ENCODE measurements around the gene PRKN. TPM values are rescaled to one million over a fixed set of nuclear protein-coding genes. Genes with fewer than 3 reads are reported as not detected.

Gene PRKN
- total RNA-seq, 1 experiment from 2014 or later: 0.34 TPM

DNA sequence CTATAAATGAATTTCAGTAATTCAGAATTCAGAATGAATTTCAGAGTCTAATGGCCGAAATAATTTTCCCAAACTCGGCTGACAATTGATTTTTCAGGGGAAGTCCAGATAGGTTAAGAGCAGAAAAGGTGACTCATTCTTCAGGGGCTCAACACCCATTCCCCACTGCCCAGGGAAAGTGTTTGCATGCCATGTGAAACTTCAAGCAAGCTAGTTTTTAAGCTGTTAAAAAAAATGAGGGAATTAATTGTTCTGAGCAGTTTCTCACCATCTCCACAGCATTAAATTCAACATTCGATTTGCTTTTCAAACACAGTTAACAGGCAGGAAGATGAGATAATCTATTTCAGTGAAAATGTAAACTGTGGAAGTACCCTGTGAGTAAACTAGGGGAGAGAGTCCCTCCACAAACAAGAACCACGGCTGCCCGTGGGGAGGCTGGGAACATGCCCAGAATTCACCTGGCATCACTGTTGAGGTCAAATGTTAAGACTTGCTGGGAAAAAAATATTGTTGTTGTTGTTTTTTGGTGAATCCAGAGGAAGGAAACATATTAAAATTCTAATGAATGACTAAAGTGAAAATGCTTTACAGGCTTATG, 803.0 kb downstream of the PRKN start:
- H3K9me3 Mint-ChIP-seq (ENCODE audit: unreplicated experiment): no peaks in the 10 kb centered on the region
- intact Hi-C loops (cut with micrococcal nuclease; ENCODE audit: unreplicated experiment): loop anchor here (10.0 kb wide), 1 partner anchor 530 kb away; no protein-coding TSS in a partner anchor

DNA sequence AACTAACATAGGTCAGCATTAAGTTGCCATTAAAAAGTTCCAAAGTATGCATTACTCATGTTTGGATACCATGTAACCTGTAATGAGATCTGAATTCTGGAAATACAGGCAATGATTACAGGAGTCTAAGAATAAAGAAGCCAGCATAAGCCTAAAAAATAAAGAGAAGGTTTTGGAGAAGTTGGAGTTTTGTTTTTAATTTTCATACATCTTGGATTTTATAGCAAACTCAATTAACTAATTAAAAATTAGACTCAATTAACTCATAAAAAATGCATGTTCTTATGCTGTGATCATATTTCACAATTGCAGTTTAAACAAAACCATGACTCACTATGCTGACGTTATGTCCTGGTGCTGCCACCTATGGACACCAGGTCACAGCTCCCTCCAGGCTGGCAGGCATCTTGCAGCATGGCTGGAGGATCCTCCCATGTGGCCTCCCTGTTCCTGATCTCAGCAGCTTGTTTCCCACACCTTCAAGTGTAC, 804.9 kb downstream of the PRKN start:
- Histone ChIP-seq H3K36me3 (ENCODE audit: control insufficient read depth, insufficient read depth, low read length) (no peaks in the 10 kb centered on the region), H3K27me3 (replicated peaks; ENCODE audit: control insufficient read depth, insufficient read depth, low read length) (no peaks in the 10 kb centered on the region), H3K4me3 (ENCODE audit: low read depth, low read length) (no peak overlapping the region), H3K4me1 (no peaks in the 10 kb centered on the region), H3K9me3 (no peaks in the 10 kb centered on the region)
- ChIA-PET CTCF (interaction anchor here (0.6 kb wide), 1 partner anchor 1076 kb away, joined by 3 read pairs; no protein-coding TSS in a partner anchor), POLR2A (no interaction called here)
- no peak overlapping the region for H3K27ac Mint-ChIP-seq (ENCODE audit: unreplicated experiment)
- no peaks in the 10 kb centered on the region for H3K4me1 Mint-ChIP-seq (ENCODE audit: low read depth, unreplicated experiment)
- TF ChIP-seq, protein P1, sequence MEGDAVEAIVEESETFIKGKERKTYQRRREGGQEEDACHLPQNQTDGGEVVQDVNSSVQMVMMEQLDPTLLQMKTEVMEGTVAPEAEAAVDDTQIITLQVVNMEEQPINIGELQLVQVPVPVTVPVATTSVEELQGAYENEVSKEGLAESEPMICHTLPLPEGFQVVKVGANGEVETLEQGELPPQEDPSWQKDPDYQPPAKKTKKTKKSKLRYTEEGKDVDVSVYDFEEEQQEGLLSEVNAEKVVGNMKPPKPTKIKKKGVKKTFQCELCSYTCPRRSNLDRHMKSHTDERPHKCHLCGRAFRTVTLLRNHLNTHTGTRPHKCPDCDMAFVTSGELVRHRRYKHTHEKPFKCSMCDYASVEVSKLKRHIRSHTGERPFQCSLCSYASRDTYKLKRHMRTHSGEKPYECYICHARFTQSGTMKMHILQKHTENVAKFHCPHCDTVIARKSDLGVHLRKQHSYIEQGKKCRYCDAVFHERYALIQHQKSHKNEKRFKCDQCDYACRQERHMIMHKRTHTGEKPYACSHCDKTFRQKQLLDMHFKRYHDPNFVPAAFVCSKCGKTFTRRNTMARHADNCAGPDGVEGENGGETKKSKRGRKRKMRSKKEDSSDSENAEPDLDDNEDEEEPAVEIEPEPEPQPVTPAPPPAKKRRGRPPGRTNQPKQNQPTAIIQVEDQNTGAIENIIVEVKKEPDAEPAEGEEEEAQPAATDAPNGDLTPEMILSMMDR (IDR thresholded peaks at IDR 0.05; ENCODE audit: insufficient read depth in 1 of 2, low read depth in 1 of 2, low read length in 1 of 2, severe bottlenecking in 1 of 2, unreplicated experiment in 1 of 2): peak in 1 of 2 experiments; percentile 38
- no peaks in the 10 kb centered on the region for H3K36me3 Mint-ChIP-seq (ENCODE audit: insufficient read depth, unreplicated experiment)
- no peak overlapping the region for H3K4me3 Mint-ChIP-seq (ENCODE audit: unreplicated experiment)
- no TSS peak for BruUV-seq (replicated peaks)
- DNase-seq: peak; percentile 54 to 57
- no peaks in the 10 kb centered on the region for H3K27me3 Mint-ChIP-seq (ENCODE audit: insufficient read depth, unreplicated experiment)
- intact Hi-C loops (cut with micrococcal nuclease; ENCODE audit: unreplicated experiment): loop anchor here (1.0 to 10.0 kb wide), 2 partner anchors 173 to 528 kb away; no protein-coding TSS in a partner anchor
- H3K9me3 Mint-ChIP-seq (ENCODE audit: unreplicated experiment): no peaks in the 10 kb centered on the region

More for the DNA sequence above, 803.0 kb downstream of the PRKN start:
- TF ChIP-seq, protein P1 (IDR thresholded peaks at IDR 0.05; ENCODE audit: insufficient read depth in 1 of 2, low read depth in 1 of 2, low read length in 1 of 2, severe bottlenecking in 1 of 2, unreplicated experiment in 1 of 2): no peak
- no peaks in the 10 kb centered on the region for H3K4me1 ChIP-seq
- no peak for DNase-seq
- H3K9me3 ChIP-seq: no peaks in the 10 kb centered on the region
- no peak overlapping the region for H3K4me3 ChIP-seq (ENCODE audit: low read depth, low read length)
- H3K36me3 ChIP-seq (ENCODE audit: control insufficient read depth, insufficient read depth, low read length): no peaks in the 10 kb centered on the region
- no peaks in the 10 kb centered on the region for H3K27me3 ChIP-seq (replicated peaks; ENCODE audit: control insufficient read depth, insufficient read depth, low read length)
- H3K4me3 Mint-ChIP-seq (ENCODE audit: unreplicated experiment): no peak overlapping the region
- H3K36me3 Mint-ChIP-seq (ENCODE audit: insufficient read depth, unreplicated experiment): no peaks in the 10 kb centered on the region
- no TSS peak for BruUV-seq (replicated peaks)
- no peak overlapping the region for H3K27ac Mint-ChIP-seq (ENCODE audit: unreplicated experiment)
- H3K4me1 Mint-ChIP-seq (ENCODE audit: low read depth, unreplicated experiment): no peaks in the 10 kb centered on the region
- no peaks in the 10 kb centered on the region for H3K27me3 Mint-ChIP-seq (ENCODE audit: insufficient read depth, unreplicated experiment)
- ChIA-PET POLR2A (no interaction called here), CTCF (no interaction called here)

DNA sequence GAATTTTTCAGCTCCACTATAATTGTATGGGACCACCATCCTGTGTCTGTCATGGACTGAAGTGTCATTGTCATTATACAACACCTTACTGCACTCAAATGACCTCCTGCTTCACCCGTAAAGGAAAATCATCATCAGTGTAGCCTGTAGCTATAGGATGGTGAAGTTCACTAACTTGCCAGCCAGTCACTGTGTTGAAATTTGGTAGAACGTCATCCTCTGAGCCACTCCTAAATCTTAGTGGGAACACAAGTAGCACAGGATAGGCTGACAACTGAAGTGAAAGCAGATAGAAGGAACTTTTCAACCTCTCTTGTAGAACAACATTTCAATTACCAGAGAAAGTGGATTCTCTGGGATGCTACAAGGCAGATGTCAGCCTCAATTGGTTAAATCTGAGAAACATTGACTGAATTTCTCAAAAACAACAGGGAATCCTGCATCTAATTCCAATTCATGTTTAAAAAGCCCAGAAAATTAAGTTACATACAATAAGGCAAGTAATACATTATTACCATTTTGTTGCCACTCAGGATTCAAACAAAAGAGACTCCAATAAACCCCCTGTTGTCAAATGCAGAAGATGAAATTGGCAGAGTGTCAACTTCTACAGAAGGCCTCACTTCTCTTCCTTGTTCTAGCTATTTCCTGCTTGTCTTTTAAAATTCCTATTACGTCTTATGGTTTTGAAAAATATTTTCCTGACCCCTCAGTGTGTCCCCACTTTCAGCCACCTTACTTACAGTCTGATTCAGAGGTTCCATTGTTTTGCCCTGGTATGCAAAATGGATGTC, 805.8 kb downstream of the PRKN start:
- H3K4me1 ChIP-seq: no peaks in the 10 kb centered on the region
- no peaks in the 10 kb centered on the region for H3K36me3 ChIP-seq (ENCODE audit: control insufficient read depth, insufficient read depth, low read length)
- no peak for DNase-seq
- no peak overlapping the region for H3K27ac Mint-ChIP-seq (ENCODE audit: unreplicated experiment)
- H3K27me3 Mint-ChIP-seq (ENCODE audit: insufficient read depth, unreplicated experiment): no peaks in the 10 kb centered on the region
- BruUV-seq (replicated peaks): no TSS peak
- H3K9me3 ChIP-seq: no peaks in the 10 kb centered on the region
- intact Hi-C loops (cut with micrococcal nuclease; ENCODE audit: unreplicated experiment): loop anchor here (1.0 to 10.0 kb wide), 2 partner anchors 172 to 527 kb away; no protein-coding TSS in a partner anchor
- ChIA-PET CTCF (no interaction called here), POLR2A (no interaction called here)
- no peaks in the 10 kb centered on the region for H3K9me3 Mint-ChIP-seq (ENCODE audit: unreplicated experiment)
- no peaks in the 10 kb centered on the region for H3K36me3 Mint-ChIP-seq (ENCODE audit: insufficient read depth, unreplicated experiment)
- no peaks in the 10 kb centered on the region for H3K4me1 Mint-ChIP-seq (ENCODE audit: low read depth, unreplicated experiment)
- no peak overlapping the region for H3K4me3 ChIP-seq (ENCODE audit: low read depth, low read length)
- no peak overlapping the region for H3K4me3 Mint-ChIP-seq (ENCODE audit: unreplicated experiment)
- TF ChIP-seq, protein P1 (IDR thresholded peaks at IDR 0.05; ENCODE audit: insufficient read depth in 1 of 2, low read depth in 1 of 2, low read length in 1 of 2, severe bottlenecking in 1 of 2, unreplicated experiment in 1 of 2): no peak
- H3K27me3 ChIP-seq (replicated peaks; ENCODE audit: control insufficient read depth, insufficient read depth, low read length): no peaks in the 10 kb centered on the region
